Measurements from ENCODE around the gene TAS2R13. TPM values are rescaled to one million over a fixed set of nuclear protein-coding genes. Genes with fewer than 3 reads are reported as not detected.

Gene TAS2R13
- total and polyA plus RNA-seq, 9 donors, result 0.06 to 3.5 (median 1.5) TPM

DNA sequence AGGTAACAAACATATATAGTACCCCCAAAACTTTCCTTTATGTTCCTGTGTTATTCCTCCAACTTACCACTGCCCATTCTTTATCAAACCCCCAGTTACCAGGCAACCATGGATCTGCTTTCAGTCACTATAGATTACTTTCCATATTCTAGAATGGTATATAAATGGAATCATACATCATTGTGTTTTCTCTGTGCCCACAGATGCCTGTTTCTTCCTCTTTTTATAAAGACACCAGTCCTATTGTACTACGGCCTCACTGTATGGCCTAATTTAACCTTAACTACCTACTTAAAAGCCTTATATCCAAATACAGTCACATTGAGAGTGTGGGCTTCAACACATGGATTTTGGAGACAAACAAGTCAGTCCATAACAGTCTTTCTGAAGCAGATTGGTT, 27.1 kb upstream of the TAS2R13 start:
- TF ChIP-seq POLR2A (IDR thresholded peaks at IDR 0.05) (no peak), EP300 (IDR thresholded peaks at IDR 0.05) (no peak)
- TF ChIP-seq, protein P1, sequence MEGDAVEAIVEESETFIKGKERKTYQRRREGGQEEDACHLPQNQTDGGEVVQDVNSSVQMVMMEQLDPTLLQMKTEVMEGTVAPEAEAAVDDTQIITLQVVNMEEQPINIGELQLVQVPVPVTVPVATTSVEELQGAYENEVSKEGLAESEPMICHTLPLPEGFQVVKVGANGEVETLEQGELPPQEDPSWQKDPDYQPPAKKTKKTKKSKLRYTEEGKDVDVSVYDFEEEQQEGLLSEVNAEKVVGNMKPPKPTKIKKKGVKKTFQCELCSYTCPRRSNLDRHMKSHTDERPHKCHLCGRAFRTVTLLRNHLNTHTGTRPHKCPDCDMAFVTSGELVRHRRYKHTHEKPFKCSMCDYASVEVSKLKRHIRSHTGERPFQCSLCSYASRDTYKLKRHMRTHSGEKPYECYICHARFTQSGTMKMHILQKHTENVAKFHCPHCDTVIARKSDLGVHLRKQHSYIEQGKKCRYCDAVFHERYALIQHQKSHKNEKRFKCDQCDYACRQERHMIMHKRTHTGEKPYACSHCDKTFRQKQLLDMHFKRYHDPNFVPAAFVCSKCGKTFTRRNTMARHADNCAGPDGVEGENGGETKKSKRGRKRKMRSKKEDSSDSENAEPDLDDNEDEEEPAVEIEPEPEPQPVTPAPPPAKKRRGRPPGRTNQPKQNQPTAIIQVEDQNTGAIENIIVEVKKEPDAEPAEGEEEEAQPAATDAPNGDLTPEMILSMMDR (IDR thresholded peaks at IDR 0.05), result no peak
- H3K36me3 ChIP-seq, result no peaks in the 10 kb centered on the region
- H3K27me3 ChIP-seq, result no peaks in the 10 kb centered on the region
- DNase-seq, result no peak
- intact Hi-C loops (cut with DNase I), result no loop called here
- H3K9me3 ChIP-seq, result no peaks in the 10 kb centered on the region
- no peak overlapping the region for H3K27ac ChIP-seq
- H3K4me3 ChIP-seq, result no peak overlapping the region
- H3K4me1 ChIP-seq (ENCODE audit: insufficient read depth), result no peaks in the 10 kb centered on the region
- WGBS, 3 donors, result 90 to 96% (median 93%) methylated on average over 1 of the region's 1 CpG

DNA sequence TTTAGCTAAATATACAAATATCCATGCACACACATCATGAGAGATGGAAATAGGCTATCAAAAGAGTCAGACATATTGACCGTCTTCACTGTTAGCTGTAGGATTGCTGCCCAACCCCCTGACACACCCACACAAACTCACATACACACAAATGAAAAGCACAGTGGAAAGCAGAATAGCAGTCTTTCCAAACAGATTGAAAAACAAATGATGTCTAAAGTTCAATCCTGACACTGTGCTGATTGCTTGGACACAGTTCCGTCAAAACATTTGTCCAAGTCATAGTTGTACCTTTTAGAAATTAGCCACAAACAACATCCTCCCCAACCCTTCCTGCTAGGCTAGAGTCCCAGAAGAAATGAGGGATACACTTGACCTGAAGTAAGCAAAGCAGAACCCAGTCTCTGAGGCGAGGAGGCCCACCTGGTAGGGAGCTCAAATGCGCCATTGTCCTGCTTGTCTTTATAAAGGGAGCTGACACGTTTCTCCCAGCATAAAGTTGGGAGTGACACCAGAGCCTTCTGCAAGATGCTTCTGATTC, 19.5 kb upstream of the TAS2R13 start, which contains the start of gene PRH2:
PRH2 (plus strand) TSS at position 491 of the 541 bp plus-strand sequence; CDS start at position 529, 38 bp downstream.
- intact Hi-C loops (cut with DNase I), result no loop called here
- TF ChIP-seq EP300 (IDR thresholded peaks at IDR 0.05), result no peak
- TF ChIP-seq, protein P1 (IDR thresholded peaks at IDR 0.05), result no peak
- TF ChIP-seq POLR2A (IDR thresholded peaks at IDR 0.05), result no peak
- H3K4me3 ChIP-seq, result no peak within 1 kb of the TSS
- no peaks in the 10 kb centered on the region for H3K9me3 ChIP-seq
- H3K27ac ChIP-seq, result no peak within 1 kb of the TSS
- WGBS, 3 donors, result 95 to 98% (median 97%) methylated on average over 5 of the region's 5 CpGs
- DNase-seq, result no peak
- no peaks in the 10 kb centered on the region for H3K4me1 ChIP-seq (ENCODE audit: insufficient read depth)
- no peaks in the 10 kb centered on the region for H3K36me3 ChIP-seq
- H3K27me3 ChIP-seq, result no peaks in the 10 kb centered on the region

DNA sequence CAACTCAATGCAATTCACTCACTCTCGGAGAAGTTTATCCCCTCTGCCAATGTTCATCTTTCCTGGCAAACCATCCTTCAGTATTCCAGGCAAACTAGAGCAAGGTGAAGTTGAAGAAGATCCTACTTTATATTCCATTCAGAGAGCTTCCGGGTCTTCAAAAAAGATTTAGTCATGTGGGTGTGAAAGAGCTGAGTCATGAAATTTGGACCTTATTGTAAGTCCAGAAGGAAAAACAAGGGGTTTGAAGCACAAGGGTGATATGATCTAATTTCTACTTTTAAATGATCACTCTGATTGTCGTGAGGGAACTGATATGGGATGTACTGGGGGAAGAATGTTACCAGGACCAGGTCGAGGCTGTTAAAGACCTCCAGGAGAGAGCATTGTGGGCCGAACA, 16.9 kb upstream of the TAS2R13 start:
- H3K36me3 ChIP-seq, result no peaks in the 10 kb centered on the region
- WGBS, 3 donors, result 95 to 98% (median 96%) methylated on average over 5 of the region's 5 CpGs
- no peaks in the 10 kb centered on the region for H3K27me3 ChIP-seq
- no peak overlapping the region for H3K4me3 ChIP-seq
- no peak overlapping the region for H3K27ac ChIP-seq
- no peaks in the 10 kb centered on the region for H3K4me1 ChIP-seq (ENCODE audit: insufficient read depth)
- intact Hi-C loops (cut with DNase I), result no loop called here
- no peaks in the 10 kb centered on the region for H3K9me3 ChIP-seq
- TF ChIP-seq EP300 (IDR thresholded peaks at IDR 0.05) (no peak), POLR2A (IDR thresholded peaks at IDR 0.05) (no peak)
- TF ChIP-seq, protein P1 (IDR thresholded peaks at IDR 0.05), result no peak
- DNase-seq, result no peak

DNA sequence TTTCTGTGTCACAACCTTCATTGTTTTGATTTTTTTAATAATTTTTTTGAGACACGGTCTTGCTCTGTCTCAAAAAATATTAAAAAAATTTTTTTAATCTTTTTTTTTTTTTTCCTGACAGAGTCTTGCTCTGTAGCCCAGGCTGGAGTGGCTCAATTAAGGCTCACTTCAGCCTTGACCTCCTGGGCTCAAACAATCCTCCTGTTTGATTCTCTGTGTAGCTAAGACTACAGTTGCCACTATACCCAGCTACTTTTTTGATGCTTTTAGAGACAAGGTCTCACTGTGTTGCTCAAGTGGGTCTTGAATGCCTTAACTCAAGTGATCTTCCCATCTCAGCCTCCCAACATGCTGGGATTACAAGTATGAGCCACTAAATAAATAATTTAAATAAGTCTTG, 10.4 kb upstream of the TAS2R13 start:
- Histone ChIP-seq H3K36me3 (no peaks in the 10 kb centered on the region), H3K4me3 (no peak overlapping the region), H3K9me3 (no peaks in the 10 kb centered on the region), H3K27ac (no peak overlapping the region), H3K4me1 (ENCODE audit: insufficient read depth) (no peaks in the 10 kb centered on the region), H3K27me3 (peaks cover 4% of the 10 kb centered on the region)
- DNase-seq, result no peak
- 88 to 95% (median 91%) methylated on average over 1 of the region's 1 CpG for WGBS, 3 donors
- intact Hi-C loops (cut with DNase I), result no loop called here
- TF ChIP-seq EP300 (IDR thresholded peaks at IDR 0.05), result no peak
- no peak for TF ChIP-seq POLR2A (IDR thresholded peaks at IDR 0.05)
- TF ChIP-seq, protein P1 (IDR thresholded peaks at IDR 0.05), result no peak
